ENCODE results near the gene FRRS1. TPM values are rescaled to one million over a fixed set of nuclear protein-coding genes. Genes with fewer than 3 reads are reported as not detected.

The FRRS1 gene
- total and polyA plus RNA-seq, 2 experiments from 2014 or later = 0.34 to 6.8 TPM

DNA sequence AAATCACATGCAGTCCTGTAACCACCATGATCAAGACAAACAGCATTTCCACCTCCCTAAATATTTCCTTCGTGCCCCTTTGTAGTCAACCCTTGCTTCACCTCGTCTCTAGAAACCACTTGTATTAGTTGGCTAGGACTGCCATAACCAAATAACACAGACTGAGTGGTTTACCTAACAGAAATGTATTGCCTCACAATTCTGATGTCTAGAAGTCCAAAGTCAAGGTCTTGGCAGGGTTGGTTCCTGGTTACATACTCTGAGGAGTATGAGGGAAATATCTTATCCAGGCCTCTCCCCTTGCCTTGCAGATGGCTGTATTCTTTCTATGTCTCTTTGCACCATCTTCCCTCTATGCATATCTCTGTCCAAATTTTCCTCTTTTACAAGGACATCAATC, 23.3 kb upstream of the FRRS1 start (continued):
- TF ChIP-seq, protein P1, sequence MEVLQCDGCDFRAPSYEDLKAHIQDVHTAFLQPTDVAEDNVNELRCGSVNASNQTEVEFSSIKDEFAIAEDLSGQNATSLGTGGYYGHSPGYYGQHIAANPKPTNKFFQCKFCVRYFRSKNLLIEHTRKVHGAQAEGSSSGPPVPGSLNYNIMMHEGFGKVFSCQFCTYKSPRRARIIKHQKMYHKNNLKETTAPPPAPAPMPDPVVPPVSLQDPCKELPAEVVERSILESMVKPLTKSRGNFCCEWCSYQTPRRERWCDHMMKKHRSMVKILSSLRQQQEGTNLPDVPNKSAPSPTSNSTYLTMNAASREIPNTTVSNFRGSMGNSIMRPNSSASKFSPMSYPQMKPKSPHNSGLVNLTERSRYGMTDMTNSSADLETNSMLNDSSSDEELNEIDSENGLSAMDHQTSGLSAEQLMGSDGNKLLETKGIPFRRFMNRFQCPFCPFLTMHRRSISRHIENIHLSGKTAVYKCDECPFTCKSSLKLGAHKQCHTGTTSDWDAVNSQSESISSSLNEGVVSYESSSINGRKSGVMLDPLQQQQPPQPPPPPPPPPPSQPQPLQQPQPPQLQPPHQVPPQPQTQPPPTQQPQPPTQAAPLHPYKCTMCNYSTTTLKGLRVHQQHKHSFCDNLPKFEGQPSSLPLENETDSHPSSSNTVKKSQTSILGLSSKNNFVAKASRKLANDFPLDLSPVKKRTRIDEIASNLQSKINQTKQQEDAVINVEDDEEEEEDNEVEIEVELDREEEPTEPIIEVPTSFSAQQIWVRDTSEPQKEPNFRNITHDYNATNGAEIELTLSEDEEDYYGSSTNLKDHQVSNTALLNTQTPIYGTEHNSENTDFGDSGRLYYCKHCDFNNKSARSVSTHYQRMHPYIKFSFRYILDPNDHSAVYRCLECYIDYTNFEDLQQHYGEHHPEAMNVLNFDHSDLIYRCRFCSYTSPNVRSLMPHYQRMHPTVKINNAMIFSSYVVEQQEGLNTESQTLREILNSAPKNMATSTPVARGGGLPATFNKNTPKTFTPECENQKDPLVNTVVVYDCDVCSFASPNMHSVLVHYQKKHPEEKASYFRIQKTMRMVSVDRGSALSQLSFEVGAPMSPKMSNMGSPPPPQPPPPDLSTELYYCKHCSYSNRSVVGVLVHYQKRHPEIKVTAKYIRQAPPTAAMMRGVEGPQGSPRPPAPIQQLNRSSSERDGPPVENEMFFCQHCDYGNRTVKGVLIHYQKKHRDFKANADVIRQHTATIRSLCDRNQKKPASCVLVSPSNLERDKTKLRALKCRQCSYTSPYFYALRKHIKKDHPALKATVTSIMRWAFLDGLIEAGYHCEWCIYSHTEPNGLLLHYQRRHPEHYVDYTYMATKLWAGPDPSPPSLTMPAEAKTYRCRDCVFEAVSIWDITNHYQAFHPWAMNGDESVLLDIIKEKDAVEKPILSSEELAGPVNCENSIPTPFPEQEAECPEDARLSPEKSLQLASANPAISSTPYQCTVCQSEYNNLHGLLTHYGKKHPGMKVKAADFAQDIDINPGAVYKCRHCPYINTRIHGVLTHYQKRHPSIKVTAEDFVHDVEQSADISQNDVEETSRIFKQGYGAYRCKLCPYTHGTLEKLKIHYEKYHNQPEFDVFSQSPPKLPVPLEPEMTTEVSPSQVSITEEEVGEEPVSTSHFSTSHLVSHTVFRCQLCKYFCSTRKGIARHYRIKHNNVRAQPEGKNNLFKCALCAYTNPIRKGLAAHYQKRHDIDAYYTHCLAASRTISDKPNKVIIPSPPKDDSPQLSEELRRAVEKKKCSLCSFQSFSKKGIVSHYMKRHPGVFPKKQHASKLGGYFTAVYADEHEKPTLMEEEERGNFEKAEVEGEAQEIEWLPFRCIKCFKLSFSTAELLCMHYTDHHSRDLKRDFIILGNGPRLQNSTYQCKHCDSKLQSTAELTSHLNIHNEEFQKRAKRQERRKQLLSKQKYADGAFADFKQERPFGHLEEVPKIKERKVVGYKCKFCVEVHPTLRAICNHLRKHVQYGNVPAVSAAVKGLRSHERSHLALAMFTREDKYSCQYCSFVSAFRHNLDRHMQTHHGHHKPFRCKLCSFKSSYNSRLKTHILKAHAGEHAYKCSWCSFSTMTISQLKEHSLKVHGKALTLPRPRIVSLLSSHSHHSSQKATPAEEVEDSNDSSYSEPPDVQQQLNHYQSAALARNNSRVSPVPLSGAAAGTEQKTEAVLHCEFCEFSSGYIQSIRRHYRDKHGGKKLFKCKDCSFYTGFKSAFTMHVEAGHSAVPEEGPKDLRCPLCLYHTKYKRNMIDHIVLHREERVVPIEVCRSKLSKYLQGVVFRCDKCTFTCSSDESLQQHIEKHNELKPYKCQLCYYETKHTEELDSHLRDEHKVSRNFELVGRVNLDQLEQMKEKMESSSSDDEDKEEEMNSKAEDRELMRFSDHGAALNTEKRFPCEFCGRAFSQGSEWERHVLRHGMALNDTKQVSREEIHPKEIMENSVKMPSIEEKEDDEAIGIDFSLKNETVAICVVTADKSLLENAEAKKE (CRISPR knock-in tag; IDR thresholded peaks at IDR 0.05) = no peak
- TF ChIP-seq EZH2 (IDR thresholded peaks at IDR 0.05; ENCODE audit: low read depth, unreplicated experiment) (no peak), CREB1 (CRISPR knock-in tag; IDR thresholded peaks at IDR 0.05; ENCODE audit: low read depth) (no peak), POLR2AphosphoS5 (IDR thresholded peaks at IDR 0.05; ENCODE audit: low read depth) (no peak)

GRCh38 chr1:99788896-99789295, 22.5 kb upstream of the FRRS1 start:
- no peak overlapping the region for H3K4me3 Mint-ChIP-seq
- Histone ChIP-seq H3K36me3 (ENCODE audit: insufficient read depth) (no peaks in the 10 kb centered on the region), H3K27ac (ENCODE audit: low read depth) (no peak overlapping the region), H2AFZ (no peak overlapping the region), H3K9me2 (ENCODE audit: insufficient read depth) (0 out of 2 replicates have a peak, but pooled peaks cover 3% of the 10 kb centered on the region), H3K27me3 (ENCODE audit: insufficient read depth) (no peaks in the 10 kb centered on the region), H3F3A (replicated peaks; ENCODE audit: low read depth) (no peaks in the 10 kb centered on the region), H3K4me2 (no peak overlapping the region), H3K79me2 (replicated peaks; ENCODE audit: insufficient read depth) (no peaks in the 10 kb centered on the region), H4K20me1 (replicated peaks; ENCODE audit: insufficient read depth) (no peaks in the 10 kb centered on the region), H3K4me3 (no peak overlapping the region), H3K4me1 (ENCODE audit: insufficient read depth) (no peaks in the 10 kb centered on the region)
- no peaks in the 10 kb centered on the region for H3K27me3 Mint-ChIP-seq (ENCODE audit: insufficient read depth, low read depth, poor library complexity)
- DNase-seq (ENCODE audit: low spot score) (no peak), ATAC-seq (no peak)
- H3K4me1 Mint-ChIP-seq = no peaks in the 10 kb centered on the region
- H3K27ac Mint-ChIP-seq = no peak overlapping the region
- H3K9me3 Mint-ChIP-seq = no peaks in the 10 kb centered on the region
- no peak for TF ChIP-seq ZNF331 (CRISPR knock-in tag; IDR thresholded peaks at IDR 0.05; ENCODE audit: low read depth)
- TF ChIP-seq CREB1 (CRISPR knock-in tag; IDR thresholded peaks at IDR 0.05; ENCODE audit: low read depth) = no peak
- no peak for TF ChIP-seq STAT1 (IDR thresholded peaks at IDR 0.05; ENCODE audit: unreplicated experiment)
- TF ChIP-seq, protein P2, sequence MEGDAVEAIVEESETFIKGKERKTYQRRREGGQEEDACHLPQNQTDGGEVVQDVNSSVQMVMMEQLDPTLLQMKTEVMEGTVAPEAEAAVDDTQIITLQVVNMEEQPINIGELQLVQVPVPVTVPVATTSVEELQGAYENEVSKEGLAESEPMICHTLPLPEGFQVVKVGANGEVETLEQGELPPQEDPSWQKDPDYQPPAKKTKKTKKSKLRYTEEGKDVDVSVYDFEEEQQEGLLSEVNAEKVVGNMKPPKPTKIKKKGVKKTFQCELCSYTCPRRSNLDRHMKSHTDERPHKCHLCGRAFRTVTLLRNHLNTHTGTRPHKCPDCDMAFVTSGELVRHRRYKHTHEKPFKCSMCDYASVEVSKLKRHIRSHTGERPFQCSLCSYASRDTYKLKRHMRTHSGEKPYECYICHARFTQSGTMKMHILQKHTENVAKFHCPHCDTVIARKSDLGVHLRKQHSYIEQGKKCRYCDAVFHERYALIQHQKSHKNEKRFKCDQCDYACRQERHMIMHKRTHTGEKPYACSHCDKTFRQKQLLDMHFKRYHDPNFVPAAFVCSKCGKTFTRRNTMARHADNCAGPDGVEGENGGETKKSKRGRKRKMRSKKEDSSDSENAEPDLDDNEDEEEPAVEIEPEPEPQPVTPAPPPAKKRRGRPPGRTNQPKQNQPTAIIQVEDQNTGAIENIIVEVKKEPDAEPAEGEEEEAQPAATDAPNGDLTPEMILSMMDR (conservative IDR thresholded peaks at IDR 0.05; ENCODE audit: low read depth in 2 of 2) = no peak
- TF ChIP-seq POLR2AphosphoS5 (IDR thresholded peaks at IDR 0.05; ENCODE audit: low read depth) = no peak
- H3K36me3 Mint-ChIP-seq (ENCODE audit: low read depth) = no peaks in the 10 kb centered on the region
